ENCODE measurements around the gene SAXO2.
"Not testable (repeated sequence)": the region's sequence is repeated elsewhere in the genome, so short reads cannot be mapped to it uniquely, and the experiment has no call there.

GRCh38 chr15:82284381-82284780, 21.8 kb downstream of the SAXO2 start:
- TF ChIP-seq CTCF (IDR thresholded peaks at IDR 0.05; ENCODE audit: insufficient read depth, low read length, poor library complexity, severe bottlenecking); EZH2phosphoT487 (conservative IDR thresholded peaks at IDR 0.05; ENCODE audit: low read length): not testable (repeated sequence)

Data from SU-DHL-6 (cell line).